Panc1 (cell line): Measurements from ENCODE around the gene PEX7.

Experiments used
- POLR2AphosphoS5 ChIP-seq: IDR thresholded peaks from 2 replicates; pipeline ENCODE4 v1.6.1; 2012; ENCODE audit warnings: mild to moderate bottlenecking, low read depth, low read length, moderate library complexity
- TF ChIP-seq, protein P1 (sequence below): fragments of 450-650 bp; IDR thresholded peaks from 2 replicates; pipeline ENCODE4 v1.5.1; 2017; ENCODE audit warnings: mild to moderate bottlenecking
- TF ChIP-seq, protein P2 (sequence below), 2 experiments: IDR thresholded peaks; 2 replicates each; pipeline ENCODE4 v1.6.1; 2011 to 2012; ENCODE audit warnings: low read depth in 2 of 2, control low read depth in 1 of 2, low read length in 1 of 2, mild to moderate bottlenecking in 1 of 2, moderate library complexity in 1 of 2; ENCODE audit not compliant: insufficient read depth in 1 of 2

DNA sequence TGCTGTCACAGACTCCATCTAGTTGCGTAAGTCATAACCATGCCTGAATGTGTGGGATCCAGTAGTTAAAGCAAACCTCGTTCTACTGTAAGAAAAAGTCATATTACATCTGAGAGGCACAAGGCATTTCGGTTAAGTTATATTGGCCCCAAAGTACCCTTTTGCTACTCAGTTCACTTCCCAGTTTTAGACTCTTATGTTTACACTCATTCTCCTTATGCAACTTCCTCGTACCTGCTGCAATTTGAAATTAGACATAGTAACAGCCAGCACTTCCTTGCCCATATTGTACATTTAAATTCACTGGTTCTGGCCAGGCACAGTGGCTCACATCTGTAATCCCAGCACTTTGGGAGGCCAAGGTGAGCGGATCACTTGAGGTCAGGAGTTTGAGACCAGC is 37.0 kb downstream of the PEX7 start:
- TF ChIP-seq, protein P1, sequence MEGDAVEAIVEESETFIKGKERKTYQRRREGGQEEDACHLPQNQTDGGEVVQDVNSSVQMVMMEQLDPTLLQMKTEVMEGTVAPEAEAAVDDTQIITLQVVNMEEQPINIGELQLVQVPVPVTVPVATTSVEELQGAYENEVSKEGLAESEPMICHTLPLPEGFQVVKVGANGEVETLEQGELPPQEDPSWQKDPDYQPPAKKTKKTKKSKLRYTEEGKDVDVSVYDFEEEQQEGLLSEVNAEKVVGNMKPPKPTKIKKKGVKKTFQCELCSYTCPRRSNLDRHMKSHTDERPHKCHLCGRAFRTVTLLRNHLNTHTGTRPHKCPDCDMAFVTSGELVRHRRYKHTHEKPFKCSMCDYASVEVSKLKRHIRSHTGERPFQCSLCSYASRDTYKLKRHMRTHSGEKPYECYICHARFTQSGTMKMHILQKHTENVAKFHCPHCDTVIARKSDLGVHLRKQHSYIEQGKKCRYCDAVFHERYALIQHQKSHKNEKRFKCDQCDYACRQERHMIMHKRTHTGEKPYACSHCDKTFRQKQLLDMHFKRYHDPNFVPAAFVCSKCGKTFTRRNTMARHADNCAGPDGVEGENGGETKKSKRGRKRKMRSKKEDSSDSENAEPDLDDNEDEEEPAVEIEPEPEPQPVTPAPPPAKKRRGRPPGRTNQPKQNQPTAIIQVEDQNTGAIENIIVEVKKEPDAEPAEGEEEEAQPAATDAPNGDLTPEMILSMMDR: no peak
- no peak for TF ChIP-seq POLR2AphosphoS5
- TF ChIP-seq, protein P2, sequence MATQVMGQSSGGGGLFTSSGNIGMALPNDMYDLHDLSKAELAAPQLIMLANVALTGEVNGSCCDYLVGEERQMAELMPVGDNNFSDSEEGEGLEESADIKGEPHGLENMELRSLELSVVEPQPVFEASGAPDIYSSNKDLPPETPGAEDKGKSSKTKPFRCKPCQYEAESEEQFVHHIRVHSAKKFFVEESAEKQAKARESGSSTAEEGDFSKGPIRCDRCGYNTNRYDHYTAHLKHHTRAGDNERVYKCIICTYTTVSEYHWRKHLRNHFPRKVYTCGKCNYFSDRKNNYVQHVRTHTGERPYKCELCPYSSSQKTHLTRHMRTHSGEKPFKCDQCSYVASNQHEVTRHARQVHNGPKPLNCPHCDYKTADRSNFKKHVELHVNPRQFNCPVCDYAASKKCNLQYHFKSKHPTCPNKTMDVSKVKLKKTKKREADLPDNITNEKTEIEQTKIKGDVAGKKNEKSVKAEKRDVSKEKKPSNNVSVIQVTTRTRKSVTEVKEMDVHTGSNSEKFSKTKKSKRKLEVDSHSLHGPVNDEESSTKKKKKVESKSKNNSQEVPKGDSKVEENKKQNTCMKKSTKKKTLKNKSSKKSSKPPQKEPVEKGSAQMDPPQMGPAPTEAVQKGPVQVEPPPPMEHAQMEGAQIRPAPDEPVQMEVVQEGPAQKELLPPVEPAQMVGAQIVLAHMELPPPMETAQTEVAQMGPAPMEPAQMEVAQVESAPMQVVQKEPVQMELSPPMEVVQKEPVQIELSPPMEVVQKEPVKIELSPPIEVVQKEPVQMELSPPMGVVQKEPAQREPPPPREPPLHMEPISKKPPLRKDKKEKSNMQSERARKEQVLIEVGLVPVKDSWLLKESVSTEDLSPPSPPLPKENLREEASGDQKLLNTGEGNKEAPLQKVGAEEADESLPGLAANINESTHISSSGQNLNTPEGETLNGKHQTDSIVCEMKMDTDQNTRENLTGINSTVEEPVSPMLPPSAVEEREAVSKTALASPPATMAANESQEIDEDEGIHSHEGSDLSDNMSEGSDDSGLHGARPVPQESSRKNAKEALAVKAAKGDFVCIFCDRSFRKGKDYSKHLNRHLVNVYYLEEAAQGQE (IDR thresholded peaks at IDR 0.05; ENCODE audit: insufficient read depth in 1 of 2, low read depth in 2 of 2, low read length in 1 of 2): no peak
